ENCODE results near the gene LMTK2.

LMTK2 gene

GRCh38 chr7:98175260-98175940 is 68.7 kb downstream of the LMTK2 start:
- no peak for DNase-seq (ENCODE audit: low read depth in 1 of 2, low spot score in 1 of 2)

DNA sequence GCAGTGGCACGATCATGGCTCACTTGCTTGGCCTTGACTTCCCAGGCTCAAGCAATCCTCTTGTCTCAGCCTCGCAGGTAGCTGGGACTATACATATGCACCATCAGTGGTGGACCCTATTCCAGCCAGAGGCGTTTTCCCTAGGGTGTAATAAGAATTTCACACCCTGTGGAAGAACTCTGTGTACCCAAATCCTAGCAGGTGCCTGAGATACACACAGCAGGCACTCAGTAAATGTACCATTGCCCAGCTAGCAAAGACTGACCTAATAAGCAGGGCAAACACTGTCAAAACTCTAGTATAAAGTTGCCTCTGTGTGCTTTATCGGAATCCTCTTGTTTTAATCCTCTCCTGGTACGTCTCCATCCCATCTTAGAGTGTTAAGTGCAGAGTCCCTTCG is 70.9 kb downstream of the LMTK2 start:
- no peak for DNase-seq (ENCODE audit: low read depth in 1 of 2, low spot score in 1 of 2)

DNA sequence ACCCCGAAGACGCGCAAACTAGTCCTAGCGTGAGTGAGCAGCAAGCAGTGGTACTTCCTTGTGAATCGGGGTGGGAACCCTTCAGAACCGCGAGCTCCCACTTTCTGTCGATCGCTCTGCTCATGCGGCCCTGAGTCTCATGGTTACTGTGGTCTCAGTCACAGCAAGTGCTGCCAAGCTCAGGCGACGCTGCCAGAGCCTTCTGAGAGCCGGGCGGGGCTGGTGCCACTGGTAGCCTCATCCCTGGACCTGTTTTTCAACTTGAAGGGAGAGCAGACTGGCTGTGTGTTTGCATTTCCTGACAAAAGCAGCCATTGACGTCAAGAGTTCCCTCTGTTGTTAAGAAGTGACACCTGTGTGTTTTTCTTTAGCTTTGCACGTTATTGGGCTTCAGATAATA is 71.7 kb downstream of the LMTK2 start:
- no peak for DNase-seq (ENCODE audit: low read depth in 1 of 2, low spot score in 1 of 2)

GRCh38 chr7:98178762-98179490 is 72.3 kb downstream of the LMTK2 start:
- DNase-seq (ENCODE audit: low read depth in 1 of 2, low spot score in 1 of 2): no peak

DNA sequence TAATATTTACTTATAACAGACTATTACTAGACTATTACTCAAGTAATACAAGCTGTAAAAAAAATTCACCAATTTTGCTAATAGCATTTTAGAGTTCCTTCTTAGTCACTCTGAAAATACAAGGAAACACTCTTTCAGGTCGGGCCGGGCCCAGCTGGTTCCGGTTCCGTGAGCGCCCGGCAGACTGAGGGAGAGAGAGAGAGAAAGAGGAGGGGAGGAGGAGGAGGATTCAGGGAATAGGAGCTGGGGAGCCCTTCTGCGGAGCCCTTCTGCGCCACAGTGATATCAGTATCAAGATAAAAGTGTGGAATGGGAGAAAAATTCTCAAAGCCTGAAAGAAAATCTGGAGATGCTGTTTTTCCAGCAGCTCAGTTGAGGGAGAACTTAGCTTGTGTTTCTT is 74.1 kb downstream of the LMTK2 start:
- DNase-seq (ENCODE audit: low read depth in 1 of 2, low spot score in 1 of 2): no peak

GRCh38 chr7:98185101-98185500 is 78.4 kb downstream of the LMTK2 start:
- DNase-seq (ENCODE audit: low read depth in 1 of 2, low spot score in 1 of 2): no peak

GRCh38 chr7:98186452-98187137 is 79.9 kb downstream of the LMTK2 start:
- no peak for DNase-seq (ENCODE audit: low read depth in 1 of 2, low spot score in 1 of 2)

- DNase-seq (ENCODE audit: low read depth in 1 of 2, low spot score in 1 of 2): no peak
Observed at GRCh38 chr7:98187138-98187502, 80.5 kb downstream of the LMTK2 start.

GRCh38 chr7:98189559-98189958 is 82.9 kb downstream of the LMTK2 start:
- DNase-seq (ENCODE audit: low read depth in 1 of 2, low spot score in 1 of 2): no peak

- DNase-seq (ENCODE audit: low read depth in 1 of 2, low spot score in 1 of 2): no peak
Observed at GRCh38 chr7:98191668-98192431, 85.2 kb downstream of the LMTK2 start.

DNA sequence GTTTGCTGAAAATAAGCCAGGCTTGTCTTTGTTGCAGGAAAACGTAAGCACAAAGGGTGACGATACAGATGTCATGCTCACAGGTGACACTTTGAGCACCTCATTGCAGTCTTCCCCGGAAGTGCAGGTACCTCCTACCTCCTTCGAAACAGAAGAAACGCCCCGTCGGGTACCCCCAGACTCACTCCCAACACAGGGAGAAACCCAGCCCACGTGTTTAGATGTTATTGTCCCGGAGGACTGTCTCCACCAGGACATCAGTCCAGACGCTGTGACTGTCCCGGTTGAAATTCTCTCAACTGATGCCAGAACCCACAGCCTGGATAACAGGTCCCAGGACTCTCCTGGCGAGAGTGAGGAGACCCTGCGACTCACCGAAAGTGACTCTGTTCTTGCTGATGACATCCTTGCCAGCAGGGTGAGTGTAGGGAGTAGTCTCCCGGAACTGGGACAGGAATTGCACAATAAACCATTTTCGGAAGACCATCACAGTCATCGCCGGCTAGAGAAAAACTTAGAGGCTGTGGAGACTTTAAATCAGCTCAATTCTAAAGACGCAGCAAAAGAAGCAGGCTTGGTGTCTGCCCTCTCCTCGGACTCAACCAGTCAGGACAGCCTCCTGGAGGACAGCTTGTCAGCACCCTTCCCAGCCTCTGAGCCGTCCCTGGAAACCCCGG is 86.3 kb downstream of the LMTK2 start:
- DNase-seq (ENCODE audit: low read depth in 1 of 2, low spot score in 1 of 2): no peak

DNA sequence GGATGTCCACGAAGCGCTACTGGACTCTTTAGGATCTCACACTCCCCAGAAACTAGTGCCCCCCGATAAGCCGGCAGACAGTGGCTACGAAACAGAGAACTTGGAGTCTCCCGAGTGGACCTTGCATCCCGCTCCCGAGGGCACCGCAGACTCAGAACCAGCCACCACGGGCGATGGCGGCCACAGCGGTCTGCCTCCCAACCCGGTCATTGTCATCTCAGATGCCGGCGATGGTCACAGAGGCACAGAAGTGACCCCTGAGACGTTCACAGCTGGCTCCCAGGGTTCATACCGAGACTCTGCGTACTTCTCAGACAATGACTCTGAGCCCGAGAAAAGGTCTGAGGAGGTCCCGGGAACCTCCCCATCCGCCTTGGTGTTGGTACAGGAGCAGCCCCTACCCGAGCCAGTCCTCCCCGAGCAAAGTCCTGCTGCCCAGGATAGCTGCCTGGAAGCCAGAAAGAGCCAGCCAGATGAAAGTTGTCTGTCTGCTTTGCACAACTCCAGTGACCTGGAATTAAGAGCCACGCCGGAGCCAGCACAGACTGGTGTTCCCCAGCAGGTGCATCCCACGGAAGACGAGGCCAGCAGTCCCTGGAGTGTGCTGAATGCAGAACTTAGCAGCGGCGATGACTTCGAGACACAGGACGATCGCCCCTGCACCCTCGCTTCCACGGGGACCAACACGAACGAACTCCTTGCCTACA is 87.0 kb downstream of the LMTK2 start:
- no peak for DNase-seq (ENCODE audit: low read depth in 1 of 2, low spot score in 1 of 2)

DNA sequence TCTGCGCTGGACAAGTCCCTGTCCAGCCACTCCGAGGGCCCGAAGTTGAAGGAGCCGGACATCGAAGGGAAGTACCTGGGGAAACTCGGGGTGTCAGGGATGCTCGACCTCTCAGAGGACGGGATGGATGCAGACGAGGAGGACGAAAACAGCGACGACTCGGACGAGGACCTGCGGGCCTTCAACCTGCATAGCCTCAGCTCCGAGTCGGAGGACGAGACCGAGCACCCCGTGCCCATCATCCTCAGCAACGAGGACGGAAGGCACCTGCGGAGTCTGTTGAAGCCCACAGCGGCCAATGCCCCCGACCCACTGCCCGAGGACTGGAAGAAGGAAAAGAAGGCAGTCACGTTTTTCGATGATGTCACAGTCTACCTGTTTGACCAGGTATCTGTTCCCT is 87.5 kb downstream of the LMTK2 start:
- no peak for DNase-seq (ENCODE audit: low read depth in 1 of 2, low spot score in 1 of 2)

DNA sequence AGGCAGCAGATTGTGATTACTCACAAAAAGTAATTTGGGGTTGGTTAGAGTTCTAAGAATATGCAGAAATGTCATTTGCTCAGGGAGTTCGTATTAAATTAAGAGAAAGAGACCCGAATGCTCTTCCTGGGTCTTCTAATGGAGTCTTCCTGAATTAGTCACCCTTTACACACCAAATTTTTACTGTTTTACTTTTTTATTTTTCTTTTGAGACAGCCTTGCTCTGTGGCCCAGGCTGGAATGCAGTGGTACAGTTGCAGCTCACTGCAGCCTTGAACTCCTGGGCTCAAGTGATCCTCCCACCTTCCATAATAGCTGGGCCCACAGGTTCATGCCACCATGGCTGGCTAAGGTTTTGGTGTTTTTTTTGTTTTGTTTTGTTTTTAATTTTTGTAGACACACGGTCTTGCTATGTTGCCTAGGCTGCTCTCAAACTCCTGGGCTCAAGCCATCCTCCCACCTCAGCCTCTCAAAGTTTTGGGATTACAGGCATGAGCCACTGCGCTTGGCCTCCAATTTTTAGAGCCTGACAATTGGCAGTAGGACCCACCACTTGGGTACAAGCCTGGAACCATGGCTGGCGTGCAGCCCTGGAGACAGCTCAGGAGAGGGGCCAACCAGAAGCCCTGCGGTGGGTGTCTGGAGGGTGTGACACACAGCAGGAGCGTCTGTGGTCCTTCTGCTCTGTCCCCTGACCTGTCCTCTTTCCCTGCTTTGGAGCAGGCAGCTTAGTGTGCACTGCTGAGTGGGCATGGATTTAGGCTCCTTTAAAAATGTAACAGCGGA is 88.2 kb downstream of the LMTK2 start:
- no peak for DNase-seq (ENCODE audit: low read depth in 1 of 2, low spot score in 1 of 2)

DNA sequence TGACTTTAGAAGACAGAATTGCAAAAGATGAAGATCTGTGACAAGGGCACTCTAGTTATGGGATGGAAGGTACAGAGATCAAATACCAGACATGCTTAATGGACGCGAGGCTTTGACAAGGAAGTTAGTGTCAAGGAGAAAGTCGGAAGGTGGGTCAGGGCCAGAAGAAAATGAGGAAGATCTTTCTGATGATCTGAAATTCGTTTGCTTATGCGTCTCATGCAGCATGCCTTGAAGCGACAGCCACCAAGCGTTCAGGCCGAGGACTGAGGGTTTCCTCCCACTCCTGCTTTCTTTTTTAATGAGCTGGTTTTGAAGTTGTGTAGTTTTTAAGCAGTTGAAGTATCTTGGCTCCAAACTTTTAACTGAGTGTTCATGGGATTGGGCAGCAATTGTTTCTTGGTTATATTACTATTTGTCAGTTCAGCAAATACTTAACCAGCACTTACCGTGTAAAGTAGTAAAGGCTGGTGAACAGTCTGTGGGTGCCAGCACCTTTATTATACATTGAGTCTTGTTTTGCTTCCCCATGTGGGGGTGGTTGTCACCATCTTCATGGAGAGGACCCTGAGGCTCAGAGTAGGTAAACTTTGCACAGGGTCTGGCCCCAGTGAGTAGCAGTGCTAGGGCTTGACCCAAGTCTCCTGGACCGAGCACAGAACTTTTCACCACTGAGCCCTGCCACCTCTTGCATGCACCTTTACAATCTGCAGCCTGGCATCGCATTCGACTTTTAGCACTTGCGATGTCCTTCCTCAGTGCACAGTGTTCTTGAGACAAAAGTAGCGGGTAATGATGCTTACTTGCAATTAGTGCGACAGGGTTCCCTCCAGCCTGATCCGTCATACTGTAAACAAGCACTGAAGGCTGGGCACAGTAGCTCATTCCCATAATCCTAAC is 90.3 kb downstream of the LMTK2 start:
- DNase-seq (ENCODE audit: low read depth in 1 of 2, low spot score in 1 of 2): no peak

- no peak for DNase-seq (ENCODE audit: low read depth in 1 of 2, low spot score in 1 of 2)
Observed at GRCh38 chr7:98199131-98199530, 92.5 kb downstream of the LMTK2 start.

DNA sequence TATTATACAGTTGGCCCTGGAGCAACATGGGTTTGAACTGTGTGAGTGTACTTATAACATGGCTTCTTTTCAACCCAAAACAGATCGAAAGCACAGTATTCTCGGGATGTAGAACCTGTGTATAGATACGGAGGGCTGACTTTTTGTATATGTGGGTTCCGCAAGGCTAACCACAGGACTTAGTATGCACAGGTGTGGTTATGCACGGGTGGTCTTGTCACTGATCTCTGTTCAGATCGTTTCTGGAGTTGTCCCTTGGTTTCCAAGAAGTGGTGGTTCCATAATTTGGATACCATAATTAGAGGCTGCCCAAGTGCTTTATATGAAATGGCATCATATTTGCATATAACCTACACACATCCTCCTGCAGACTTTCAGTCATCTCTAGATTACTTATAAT is 93.7 kb downstream of the LMTK2 start:
- DNase-seq (ENCODE audit: low read depth in 1 of 2, low spot score in 1 of 2): no peak

GRCh38 chr7:98202367-98203195 is 95.9 kb downstream of the LMTK2 start:
- DNase-seq (ENCODE audit: low read depth in 1 of 2, low spot score in 1 of 2): peak in 1 of 2 donors; percentile 30

Data from activated T-helper 1 cell treated with anti-CD3 and anti-CD28 coated beads, Interleukin-2, amount 50 U/mL, for 16 hours (primary cell).